GM13976 (cell line): ENCODE measurements around the gene RPS6KA2.

ENCODE experiments used
- DNase-seq: peaks from one replicate; pipeline ENCODE4 v3.0.0; 2012; ENCODE audit warnings: low spot score
- in situ Hi-C: fragments of 300-500 bp; cut with MboI; formaldehyde crosslinking; loops from one replicate; pipeline ENCODE4 v1.12.0; 2022; ENCODE audit warnings: low sequenced_read_pairs, mixed read lengths, inconsistent platforms; ENCODE audit not compliant: unreplicated experiment
- TF ChIP-seq, protein P1 (sequence below): IDR thresholded peaks from 2 replicates; pipeline ENCODE4 v1.5.1; 2012; ENCODE audit warnings: borderline replicate concordance, mild to moderate bottlenecking; ENCODE audit not compliant: insufficient read depth; ENCODE audit errors: extremely low read depth, missing control alignments, control extremely low read depth

The RPS6KA2 gene

DNA sequence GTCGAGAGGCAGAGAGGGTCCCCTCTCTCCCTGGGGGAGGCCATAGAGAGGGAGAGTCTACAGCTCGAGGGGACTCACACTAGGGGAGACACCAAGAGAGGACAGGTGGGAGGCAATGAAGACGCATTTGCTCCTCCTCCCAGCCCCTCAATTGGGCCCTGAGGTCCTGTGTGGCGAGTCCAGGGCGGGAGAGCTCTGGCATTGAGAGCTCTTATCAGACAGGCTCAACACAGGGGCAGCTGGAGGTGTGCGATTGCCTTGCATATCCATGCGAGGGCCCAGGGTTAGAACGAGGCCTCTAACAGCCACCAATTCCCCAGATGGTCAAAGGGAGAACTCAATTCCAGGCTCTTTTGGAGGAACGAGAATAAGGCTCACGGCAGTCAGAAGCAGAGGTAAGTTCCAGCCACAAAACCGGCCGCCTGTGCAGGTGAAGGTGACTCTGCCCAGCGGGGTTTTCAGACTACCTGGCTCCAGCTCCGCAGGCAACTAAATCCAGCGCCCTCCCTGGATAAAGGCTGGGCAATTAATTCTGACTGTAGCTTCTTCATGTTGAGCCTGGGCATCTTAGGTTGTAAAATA is 150.3 kb downstream of the RPS6KA2 start:
- in situ Hi-C loops: no loop called here
- TF ChIP-seq, protein P1, sequence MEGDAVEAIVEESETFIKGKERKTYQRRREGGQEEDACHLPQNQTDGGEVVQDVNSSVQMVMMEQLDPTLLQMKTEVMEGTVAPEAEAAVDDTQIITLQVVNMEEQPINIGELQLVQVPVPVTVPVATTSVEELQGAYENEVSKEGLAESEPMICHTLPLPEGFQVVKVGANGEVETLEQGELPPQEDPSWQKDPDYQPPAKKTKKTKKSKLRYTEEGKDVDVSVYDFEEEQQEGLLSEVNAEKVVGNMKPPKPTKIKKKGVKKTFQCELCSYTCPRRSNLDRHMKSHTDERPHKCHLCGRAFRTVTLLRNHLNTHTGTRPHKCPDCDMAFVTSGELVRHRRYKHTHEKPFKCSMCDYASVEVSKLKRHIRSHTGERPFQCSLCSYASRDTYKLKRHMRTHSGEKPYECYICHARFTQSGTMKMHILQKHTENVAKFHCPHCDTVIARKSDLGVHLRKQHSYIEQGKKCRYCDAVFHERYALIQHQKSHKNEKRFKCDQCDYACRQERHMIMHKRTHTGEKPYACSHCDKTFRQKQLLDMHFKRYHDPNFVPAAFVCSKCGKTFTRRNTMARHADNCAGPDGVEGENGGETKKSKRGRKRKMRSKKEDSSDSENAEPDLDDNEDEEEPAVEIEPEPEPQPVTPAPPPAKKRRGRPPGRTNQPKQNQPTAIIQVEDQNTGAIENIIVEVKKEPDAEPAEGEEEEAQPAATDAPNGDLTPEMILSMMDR: no peak
- DNase-seq: no peak

GRCh38 chr6:166476061-166476591 is 150.9 kb downstream of the RPS6KA2 start:
- in situ Hi-C loops: no loop called here
- no peak for DNase-seq
- TF ChIP-seq, protein P1: no peak

GRCh38 chr6:166474721-166475565 is 152.1 kb downstream of the RPS6KA2 start:
- TF ChIP-seq, protein P1: no peak
- no peak for DNase-seq
- in situ Hi-C loops: no loop called here

GRCh38 chr6:166473886-166474571 is 153.0 kb downstream of the RPS6KA2 start:
- in situ Hi-C loops: no loop called here
- no peak for DNase-seq
- TF ChIP-seq, protein P1: no peak

DNA sequence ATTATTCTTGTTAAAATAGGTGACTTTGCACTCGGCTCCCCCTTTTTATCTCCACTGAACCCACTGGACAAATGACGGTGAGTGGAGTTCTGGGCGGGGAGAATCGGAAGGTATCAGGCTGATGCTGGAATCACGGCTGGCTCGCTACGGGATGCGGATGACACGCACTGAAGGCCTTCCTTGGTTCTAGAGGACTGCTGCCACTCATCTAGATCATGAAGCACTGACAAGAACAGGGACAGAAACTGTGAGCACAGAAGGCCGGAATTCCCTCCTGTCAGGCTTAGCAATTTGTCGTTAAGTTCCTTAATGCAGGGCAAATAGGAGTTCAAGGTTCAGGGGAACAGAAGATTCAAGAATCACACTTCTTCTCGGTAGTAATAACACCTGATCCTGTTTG is 154.4 kb downstream of the RPS6KA2 start:
- no peak for DNase-seq
- in situ Hi-C loops: no loop called here
- TF ChIP-seq, protein P1: no peak

DNA sequence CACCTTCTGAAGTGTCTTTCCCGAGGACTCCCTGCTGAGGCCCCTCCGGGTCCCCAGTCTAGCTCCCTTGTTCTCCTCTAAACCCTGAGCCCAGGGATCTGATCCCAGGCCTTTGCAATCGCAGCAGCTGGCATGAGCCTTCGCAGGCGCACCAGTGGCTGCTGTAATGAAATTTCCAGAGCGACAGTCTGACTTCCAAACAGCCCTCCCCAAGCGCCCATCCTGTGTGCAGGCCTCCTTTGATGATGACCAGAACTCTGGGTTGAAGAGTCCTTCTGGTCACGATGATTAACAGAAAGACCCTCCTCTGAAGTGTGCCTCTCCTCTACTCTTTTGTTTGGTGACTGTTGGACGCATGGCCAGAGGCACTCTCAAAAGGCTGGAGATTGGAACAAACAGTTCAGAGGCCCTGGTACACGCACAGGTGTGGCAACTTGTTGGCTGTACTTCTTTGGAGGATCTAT is 155.2 kb downstream of the RPS6KA2 start:
- no peak for DNase-seq
- TF ChIP-seq, protein P1: no peak
- in situ Hi-C loops: no loop called here
